ENCODE data around the gene TMEM138.

DNA sequence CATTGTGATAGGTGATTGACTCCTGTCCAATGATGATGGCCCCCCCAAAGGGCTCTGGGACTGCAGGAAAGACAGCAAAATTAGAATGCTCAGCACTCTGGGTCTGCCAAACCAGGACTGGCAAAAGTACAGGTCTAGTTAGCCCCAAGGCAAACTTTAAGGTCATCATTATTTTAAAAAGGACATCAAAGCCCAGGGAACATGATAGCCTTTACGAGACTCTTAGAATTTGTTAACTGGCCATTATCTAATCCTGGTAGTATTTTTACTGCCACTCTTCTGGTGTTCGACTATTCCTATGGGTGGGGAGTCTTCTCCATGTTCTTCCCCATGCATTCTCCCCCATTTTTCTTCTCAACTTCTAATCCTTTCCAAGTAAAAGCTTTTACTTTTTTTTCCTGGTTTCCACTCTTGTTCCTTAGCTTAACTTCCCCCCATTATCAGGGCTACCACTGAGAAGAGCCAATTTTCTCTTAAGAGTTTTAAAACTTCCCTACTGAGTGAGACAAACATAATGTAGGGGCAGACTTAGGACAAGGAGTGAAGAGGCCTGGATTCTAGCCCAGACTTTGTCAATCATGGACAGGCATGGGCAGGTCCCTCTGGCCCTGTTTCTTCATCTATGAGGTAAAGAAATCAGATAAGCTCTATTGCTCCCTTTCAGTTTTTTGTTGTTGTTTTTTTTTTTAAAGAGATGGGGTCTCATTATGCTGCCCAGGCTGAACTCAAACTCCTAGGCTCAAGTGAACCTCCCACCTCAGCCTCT lies 36.3 kb upstream of the TMEM138 start:
- TF ChIP-seq, protein P1, sequence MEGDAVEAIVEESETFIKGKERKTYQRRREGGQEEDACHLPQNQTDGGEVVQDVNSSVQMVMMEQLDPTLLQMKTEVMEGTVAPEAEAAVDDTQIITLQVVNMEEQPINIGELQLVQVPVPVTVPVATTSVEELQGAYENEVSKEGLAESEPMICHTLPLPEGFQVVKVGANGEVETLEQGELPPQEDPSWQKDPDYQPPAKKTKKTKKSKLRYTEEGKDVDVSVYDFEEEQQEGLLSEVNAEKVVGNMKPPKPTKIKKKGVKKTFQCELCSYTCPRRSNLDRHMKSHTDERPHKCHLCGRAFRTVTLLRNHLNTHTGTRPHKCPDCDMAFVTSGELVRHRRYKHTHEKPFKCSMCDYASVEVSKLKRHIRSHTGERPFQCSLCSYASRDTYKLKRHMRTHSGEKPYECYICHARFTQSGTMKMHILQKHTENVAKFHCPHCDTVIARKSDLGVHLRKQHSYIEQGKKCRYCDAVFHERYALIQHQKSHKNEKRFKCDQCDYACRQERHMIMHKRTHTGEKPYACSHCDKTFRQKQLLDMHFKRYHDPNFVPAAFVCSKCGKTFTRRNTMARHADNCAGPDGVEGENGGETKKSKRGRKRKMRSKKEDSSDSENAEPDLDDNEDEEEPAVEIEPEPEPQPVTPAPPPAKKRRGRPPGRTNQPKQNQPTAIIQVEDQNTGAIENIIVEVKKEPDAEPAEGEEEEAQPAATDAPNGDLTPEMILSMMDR (conservative IDR thresholded peaks at IDR 0.05), result no peak
- TF ChIP-seq ZFX (IDR thresholded peaks at IDR 0.05), result no peak
